IMR-90 (cell line): ENCODE results near the gene DPM1. TPM values are rescaled to one million over a fixed set of nuclear protein-coding genes. Genes with fewer than 3 reads are reported as not detected.

ENCODE experiments used
- ATAC-seq: fragments of 200-7000 bp; cut with Tn5 transposase; 2 replicates; pipeline ENCODE4 v1.9.1; 2020; ENCODE audit warnings: low read depth, mild to moderate bottlenecking, moderate library complexity
- BruUV-seq: library from RNA; stranded (reverse); fragments of 400-500 nt; replicated peaks from 2 replicates; lab custom pipeline; 2021; lab: Mats Ljungman, UMichigan
- CTCF ChIA-PET: fragments of 300-600 bp; formaldehyde crosslinking; extraction: SDS; loops from one replicate; lab custom pipeline; 2021; ENCODE audit warnings: antibody characterized with exemption; lab: Yijun Ruan, JAX
- POLR2A ChIA-PET: fragments of 300-600 bp; sonication (Branson Sonifier 250); formaldehyde crosslinking; loops from one replicate; lab custom pipeline; 2022; ENCODE audit warnings: antibody characterized with exemption; ENCODE audit not compliant: unreplicated experiment; lab: Charles Lee
- DNase-seq: peaks from one replicate; pipeline ENCODE4 v3.0.0; 2013
- H2AFZ ChIP-seq: replicated peaks from 2 replicates; pipeline ENCODE3; 2013; ENCODE audit warnings: low read length, mild to moderate bottlenecking; ENCODE audit not compliant: poor library complexity
- H2AK5ac ChIP-seq: 2 replicates; pipeline ENCODE4 v1.6.1; 2013; ENCODE audit warnings: low read depth, low read length, inconsistent platforms
- H2AK9ac ChIP-seq: replicated peaks from 2 replicates; pipeline ENCODE3; 2013; ENCODE audit warnings: mild to moderate bottlenecking, low read depth, low read length, moderate library complexity; ENCODE audit not compliant: poor library complexity
- H2BK120ac ChIP-seq: 2 replicates; pipeline ENCODE4 v1.6.1; 2013; ENCODE audit warnings: low read depth, low read length, inconsistent platforms
- H2BK15ac ChIP-seq: 3 replicates; pipeline ENCODE4 v1.6.1; 2013; ENCODE audit warnings: low read depth, low read length, inconsistent platforms
- H2BK20ac ChIP-seq: 2 replicates; pipeline ENCODE4 v1.6.1; 2013; ENCODE audit warnings: low read depth, mild to moderate bottlenecking, inconsistent platforms, low read length, moderate library complexity
- H2BK5ac ChIP-seq: 2 replicates; pipeline ENCODE4 v1.6.1; 2013; ENCODE audit warnings: mild to moderate bottlenecking, low read depth, low read length, inconsistent platforms; ENCODE audit not compliant: poor library complexity, severe bottlenecking
- H3K14ac ChIP-seq: replicated peaks from 2 replicates; pipeline ENCODE4 v1.6.1; 2013; ENCODE audit warnings: low read depth, low read length, inconsistent platforms
- H3K18ac ChIP-seq: 2 replicates; pipeline ENCODE4 v1.6.1; 2013; ENCODE audit warnings: low read depth, low read length, control low read depth
- H3K23ac ChIP-seq: 2 replicates; pipeline ENCODE4 v1.6.1; 2013; ENCODE audit warnings: low read depth, low read length, inconsistent platforms
- H3K27ac ChIP-seq: 2 replicates; pipeline ENCODE4 v1.5.1; 2013; ENCODE audit warnings: mild to moderate bottlenecking, control low read depth, low read length; ENCODE audit not compliant: insufficient read depth
- H3K27me3 ChIP-seq: 2 replicates; pipeline ENCODE4 v1.6.1; 2013; ENCODE audit warnings: low read length; ENCODE audit not compliant: control insufficient read depth, insufficient read depth
- H3K36me3 ChIP-seq: 2 replicates; pipeline ENCODE4 v1.6.1; 2013; ENCODE audit warnings: low read length, mixed read lengths; ENCODE audit not compliant: control insufficient read depth, insufficient read depth
- H3K4ac ChIP-seq: 2 replicates; pipeline ENCODE4 v1.6.1; 2013; ENCODE audit warnings: low read depth, low read length, inconsistent platforms
- H3K4me1 ChIP-seq: 2 replicates; pipeline ENCODE4 v1.6.1; 2013; ENCODE audit warnings: low read length, mixed read lengths; ENCODE audit not compliant: control insufficient read depth, insufficient read depth
- H3K4me2 ChIP-seq: 2 replicates; pipeline ENCODE4 v1.6.1; 2013; ENCODE audit warnings: low read depth, mild to moderate bottlenecking, control low read depth, low read length, moderate library complexity
- H3K4me3 ChIP-seq: 2 replicates; pipeline ENCODE4 v1.5.1; 2013; ENCODE audit warnings: low read depth, mild to moderate bottlenecking, control low read depth, low read length, moderate library complexity; ENCODE audit not compliant: insufficient read depth
- H3K56ac ChIP-seq: 2 replicates; pipeline ENCODE4 v1.6.1; 2013; ENCODE audit warnings: low read length, inconsistent platforms; ENCODE audit not compliant: insufficient read depth; ENCODE audit errors: extremely low read depth
- H3K79me1 ChIP-seq, 2 experiments: 2 replicates each; pipeline ENCODE4 v1.6.1; 2013; ENCODE audit warnings: low read length in 2 of 2, inconsistent platforms in 1 of 2, low read depth in 1 of 2
- H3K9ac ChIP-seq: 2 replicates; pipeline ENCODE4 v1.6.1; 2013; ENCODE audit warnings: low read depth, low read length, control low read depth
- H3K9me1 ChIP-seq: 2 replicates; pipeline ENCODE4 v1.6.1; 2013; ENCODE audit warnings: low read length, inconsistent platforms; ENCODE audit not compliant: insufficient read depth
- H3K9me3 ChIP-seq: 2 replicates; pipeline ENCODE4 v1.6.1; 2013; ENCODE audit warnings: low read length; ENCODE audit not compliant: control insufficient read depth, insufficient read depth
- H4K20me1 ChIP-seq: 2 replicates; pipeline ENCODE4 v1.6.1; 2013; ENCODE audit warnings: low read length, inconsistent platforms; ENCODE audit not compliant: insufficient read depth
- H4K5ac ChIP-seq: 2 replicates; pipeline ENCODE4 v1.6.1; 2013; ENCODE audit warnings: mild to moderate bottlenecking, low read depth, low read length, control low read depth
- H4K8ac ChIP-seq, 2 experiments: 2 replicates each; pipeline ENCODE4 v1.6.1; 2013; ENCODE audit warnings: low read depth in 2 of 2, low read length in 2 of 2, control low read depth in 1 of 2, inconsistent platforms in 1 of 2
- H4K91ac ChIP-seq: 2 replicates; pipeline ENCODE4 v1.6.1; 2013; ENCODE audit warnings: low read depth, low read length, inconsistent platforms; ENCODE audit not compliant: insufficient read depth
- MAZ ChIP-seq: IDR thresholded peaks from 2 replicates; pipeline ENCODE4 v1.6.1; 2012; ENCODE audit warnings: low read depth, mild to moderate bottlenecking, low read length, improper control_type of control experiment, moderate library complexity, borderline replicate concordance
- POLR2A ChIP-seq: IDR thresholded peaks from 2 replicates; pipeline ENCODE4 v1.6.1; 2012; ENCODE audit warnings: mild to moderate bottlenecking, low read depth, low read length
- WGBS, 2 experiments: methylation state at CpG; one replicate each; pipeline versions ENCODE4 v1.1.5 to v1.1.7; 2013; ENCODE audit warnings: missing lambda C conversion rate in 2 of 2; ENCODE audit not compliant: insufficient read length in 1 of 2; ENCODE audit errors: extremely low coverage in 2 of 2; 5-methylcytosine and 5-hydroxymethylcytosine counted together
- dilution Hi-C: fragments of 300-500 bp; cut with HindIII; formaldehyde crosslinking; loops from one replicate; pipeline ENCODE4 v1.14.3; 2018; ENCODE audit warnings: low sequenced_read_pairs; ENCODE audit not compliant: unreplicated experiment
- in situ Hi-C: fragments of 300-500 bp; cut with MboI; formaldehyde crosslinking; loops from 3 replicates; pipeline ENCODE4 v1.14.3; 2019; ENCODE audit warnings: low sequenced_read_pairs, inconsistent platforms, mixed read lengths
- intact Hi-C: fragments of 100-400 bp; cut with micrococcal nuclease; formaldehyde crosslinking; loops from 2 replicates; pipeline ENCODE4 v1.10.0; 2022
- polyA plus RNA-seq, 3 experiments: library from polyadenylated mRNA; depleted of rRNA; stranded (reverse); fragments of >200 nt; gene quantifications; 2 replicates each; pipeline ENCODE4 v1.2.3, GENCODE V29; 2012; ENCODE audit warnings: low replicate concordance in 1 of 3
- total RNA-seq: library from RNA; depleted of rRNA; stranded (reverse); fragments of >200 nt; gene quantifications from 2 replicates; pipeline ENCODE4 v1.2.3, GENCODE V29; 2012

DPM1 gene
- total and polyA plus RNA-seq, 2 of the 4 experiments (the other 2 are of a cell fraction) = 59.1 to 89.1 TPM

GRCh38 chr20:50932691-50933280 lies 25.5 kb downstream of the DPM1 start:
- Histone ChIP-seq H3K27me3 (no peaks in the 10 kb centered on the region), H2BK20ac (no peak overlapping the region), H3K4me3 (no peak overlapping the region), H4K5ac (no peak overlapping the region), H2BK15ac (no peak overlapping the region), H2AK5ac (no peak overlapping the region), H2AFZ (no peak overlapping the region), H2BK5ac (peak overlapping the region; percentile 95), H4K91ac (no peak overlapping the region), H3K79me1 (peaks cover 4 to 35% of the 10 kb centered on the region in 2 experiments), H3K23ac (no peak overlapping the region; the same call in 1 of the 2 replicates), H4K20me1 (peaks cover 29% of the 10 kb centered on the region), H3K4me1 (peaks cover 16% of the 10 kb centered on the region), H2BK120ac (no peak overlapping the region), H3K4me2 (peak overlapping the region; percentile 61; the same call in 1 of the 2 replicates), H3K18ac (no peak overlapping the region; the same call in 1 of the 2 replicates), H3K14ac (no peak overlapping the region), H3K56ac (no peak overlapping the region), H3K27ac (peak overlapping the region; percentile 97; the same call in 1 of the 2 replicates), H3K9me1 (peaks cover 8% of the 10 kb centered on the region), H3K9me3 (no peaks in the 10 kb centered on the region), H3K36me3 (peaks cover 16% of the 10 kb centered on the region), H4K8ac (peak overlapping the region in 1 of 2 experiments; percentile 9; a peak in 1 of 4 replicates), H3K9ac (no peak overlapping the region), H3K4ac (no peak overlapping the region; the same call in 1 of the 2 replicates), H2AK9ac (no peak overlapping the region)
- in situ Hi-C loops (loop anchor here (5.0 kb wide), 1 partner anchor 120 kb away; no protein-coding TSS in a partner anchor), intact Hi-C loops (loop anchor here (1.0 kb wide), 1 partner anchor 138 kb away; no protein-coding TSS in a partner anchor), dilution Hi-C loops (no loop called here)
- ATAC-seq (peak; percentile 21), DNase-seq (peak; percentile 64)
- POLR2A ChIA-PET = interaction anchor here (0.6 to 0.7 kb wide), 2 partner anchors 25 to 139 kb away, joined by 3 to 4 read pairs; no protein-coding TSS in a partner anchor
- BruUV-seq = no TSS peak
- no CpG with 5 or more reads among the region's 1 CpG for WGBS, 2 experiments
- TF ChIP-seq POLR2A (0 out of 2 replicates have a peak, but pooled peaks have one; percentile 32), MAZ (no peak)
- CTCF ChIA-PET = interaction anchor here (0.5 to 2.3 kb wide), 6 partner anchors 9 to 138 kb away, joined by 3 to 10 read pairs (median 3); partner anchors contain the start of genes BCAS4, DPM1 and MOCS3
